NCI-H748 (cell line): Measurements from ENCODE around the gene WNT3A.
"Not testable (repeated sequence)": the region's sequence is repeated elsewhere in the genome, so short reads cannot be mapped to it uniquely, and the experiment has no call there.

Experiments used
- DNase-seq: peaks from one replicate; lab custom pipeline; 2025; ENCODE audit not compliant: unreplicated experiment; lab: John Stamatoyannopoulos, UW

The WNT3A gene

DNA sequence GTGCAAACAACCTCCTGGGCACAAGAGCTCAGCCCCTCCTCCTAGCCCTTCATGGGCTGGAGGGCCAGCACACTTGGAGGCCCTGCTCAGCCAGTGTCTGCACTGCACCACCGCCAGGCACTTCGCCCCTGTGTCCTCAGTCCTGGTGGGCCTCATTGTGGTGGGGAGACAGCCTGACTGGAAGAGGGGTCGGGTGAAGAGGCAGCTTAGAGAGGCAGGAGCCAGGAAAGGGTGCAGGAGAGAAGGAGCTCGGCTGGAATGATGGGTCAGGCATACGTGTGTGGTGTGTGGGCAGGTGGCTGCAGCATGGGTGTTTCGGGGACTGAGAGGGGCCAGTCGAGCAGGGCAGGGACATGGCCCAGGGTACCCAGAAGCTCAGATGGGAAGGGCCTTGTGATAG lies 4.1 kb downstream of the WNT3A start:
- DNase-seq, result no peak

GRCh38 chr1:228011721-228012311 lies 5.0 kb downstream of the WNT3A start:
- no peak for DNase-seq

DNA sequence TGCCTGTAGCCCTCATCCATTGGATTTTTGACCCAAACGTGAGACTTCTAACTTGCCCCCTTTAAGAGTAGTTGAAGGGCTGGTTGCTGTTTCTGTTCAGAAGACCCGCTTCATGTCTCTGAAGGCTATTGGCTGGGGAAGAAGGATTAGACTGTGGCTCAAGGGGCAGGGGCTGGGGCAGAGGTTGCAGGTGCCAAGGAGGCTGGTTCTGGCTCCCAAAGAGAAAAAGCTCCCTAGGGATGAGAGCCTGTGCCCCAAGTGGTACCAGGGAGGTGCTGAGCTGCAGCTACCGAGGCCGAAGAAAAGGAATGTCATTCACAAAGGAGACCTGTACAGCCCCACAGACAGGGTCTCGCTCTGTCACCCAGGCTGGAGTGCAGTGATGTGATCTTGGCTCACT lies 5.8 kb downstream of the WNT3A start:
- no peak for DNase-seq

GRCh38 chr1:228013131-228013934 lies 6.5 kb downstream of the WNT3A start:
- DNase-seq, result no peak

DNA sequence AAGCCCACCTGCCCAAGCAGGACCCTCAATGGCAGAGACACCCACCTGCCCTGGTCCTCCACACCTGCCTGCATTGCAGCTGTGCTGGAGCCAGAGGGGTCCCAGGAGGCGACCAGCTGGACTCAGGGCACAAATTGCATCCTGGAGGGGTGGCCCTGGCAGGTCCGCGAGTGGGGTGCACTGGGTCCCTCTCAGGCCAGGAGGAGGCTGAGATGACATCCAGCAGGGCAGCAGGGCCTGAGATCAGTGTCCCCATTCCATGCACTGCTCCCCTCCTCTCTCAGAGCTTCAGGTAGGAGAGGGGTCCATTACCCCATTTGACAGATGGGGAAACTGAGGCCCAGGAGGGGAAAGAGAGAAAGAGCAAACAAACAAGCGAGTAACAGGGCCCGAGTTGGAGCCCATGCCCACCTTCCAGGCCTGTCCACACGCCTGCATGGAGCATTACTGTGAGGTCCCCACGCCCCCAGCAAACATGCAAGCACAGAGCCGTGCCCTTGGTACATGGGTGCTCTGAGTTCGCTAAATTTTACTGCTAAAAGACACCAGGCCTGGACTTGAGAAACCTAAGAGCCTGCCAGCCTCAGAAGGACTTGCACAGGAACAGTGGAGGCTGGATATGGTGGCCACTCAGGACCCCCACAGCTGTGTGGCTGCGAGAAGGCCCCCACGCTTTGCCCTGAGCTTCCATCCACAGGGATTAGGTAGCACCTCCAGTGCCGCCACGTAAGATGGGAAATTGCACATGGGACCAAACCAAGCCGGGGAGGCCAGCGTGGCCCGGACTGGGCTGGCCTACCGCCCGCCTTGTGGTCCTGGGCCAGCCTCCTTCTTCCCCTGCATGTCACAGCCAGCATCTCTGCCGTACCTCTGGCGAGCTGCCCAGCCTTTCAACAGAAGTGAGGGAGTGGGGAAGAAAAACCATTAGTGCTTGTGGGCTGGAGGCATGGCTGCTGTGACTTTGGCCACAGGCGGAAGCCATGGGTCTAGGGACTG lies 7.4 kb downstream of the WNT3A start:
- no peak for DNase-seq

DNA sequence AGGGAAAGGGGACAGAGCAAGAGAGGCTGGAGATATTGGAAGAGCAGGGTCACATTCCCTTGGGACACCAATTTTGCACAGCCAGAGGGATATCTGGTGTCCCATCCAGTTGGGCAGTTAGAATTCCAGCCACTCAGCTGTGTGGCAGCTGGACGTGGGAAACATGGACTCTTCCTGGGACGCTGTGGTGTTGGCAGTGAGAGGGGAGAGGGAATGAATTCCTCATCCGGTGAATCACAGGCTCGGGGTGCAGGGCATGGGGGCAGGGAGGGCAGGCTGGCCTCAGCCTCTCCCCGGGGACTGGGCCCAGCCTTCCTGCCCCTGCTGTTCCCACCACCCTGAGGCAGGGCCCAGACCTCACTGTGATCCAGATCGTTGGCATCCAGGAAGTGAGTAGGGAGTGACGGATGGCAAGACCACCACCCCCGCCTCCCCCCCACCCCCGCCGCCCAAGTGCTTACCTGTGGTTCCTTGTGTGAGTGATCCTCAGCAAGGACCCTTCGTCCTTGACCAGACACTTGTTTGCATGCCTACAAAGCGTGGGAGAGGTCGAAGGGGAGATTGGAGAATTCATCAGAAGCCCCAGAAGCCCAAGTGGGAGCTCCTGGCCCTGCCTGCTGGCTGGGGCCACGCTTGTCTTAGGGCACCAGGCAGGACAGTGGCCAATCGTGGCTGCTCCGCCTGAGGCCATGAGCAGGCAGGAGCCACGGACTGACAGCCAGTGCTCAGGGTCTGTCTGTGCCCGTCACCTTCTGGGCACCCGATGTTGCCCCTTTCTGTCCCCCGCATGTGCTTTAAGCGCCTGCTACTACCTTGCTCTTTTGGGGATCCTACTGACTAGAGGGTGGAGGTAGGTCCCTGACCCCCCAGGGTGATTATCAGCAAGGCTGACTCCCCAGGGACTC lies 8.7 kb downstream of the WNT3A start:
- no peak for DNase-seq

DNA sequence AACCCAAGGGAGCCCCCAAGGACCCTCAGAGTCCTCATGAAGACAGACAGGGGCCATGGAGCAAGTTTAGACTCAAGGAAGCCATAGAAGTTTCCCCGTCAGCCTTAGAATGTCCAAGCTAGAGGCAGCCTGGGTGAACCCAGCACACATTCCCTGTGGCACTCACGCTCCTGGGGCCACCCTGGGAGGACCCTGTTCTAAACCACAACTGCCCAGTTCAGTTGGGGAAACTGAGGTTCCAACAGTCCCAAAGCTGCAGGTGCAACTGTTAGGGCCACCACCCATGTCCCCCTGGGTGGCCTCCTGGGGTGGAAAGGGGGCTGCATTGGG lies 9.3 kb downstream of the WNT3A start:
- no peak for DNase-seq

DNA sequence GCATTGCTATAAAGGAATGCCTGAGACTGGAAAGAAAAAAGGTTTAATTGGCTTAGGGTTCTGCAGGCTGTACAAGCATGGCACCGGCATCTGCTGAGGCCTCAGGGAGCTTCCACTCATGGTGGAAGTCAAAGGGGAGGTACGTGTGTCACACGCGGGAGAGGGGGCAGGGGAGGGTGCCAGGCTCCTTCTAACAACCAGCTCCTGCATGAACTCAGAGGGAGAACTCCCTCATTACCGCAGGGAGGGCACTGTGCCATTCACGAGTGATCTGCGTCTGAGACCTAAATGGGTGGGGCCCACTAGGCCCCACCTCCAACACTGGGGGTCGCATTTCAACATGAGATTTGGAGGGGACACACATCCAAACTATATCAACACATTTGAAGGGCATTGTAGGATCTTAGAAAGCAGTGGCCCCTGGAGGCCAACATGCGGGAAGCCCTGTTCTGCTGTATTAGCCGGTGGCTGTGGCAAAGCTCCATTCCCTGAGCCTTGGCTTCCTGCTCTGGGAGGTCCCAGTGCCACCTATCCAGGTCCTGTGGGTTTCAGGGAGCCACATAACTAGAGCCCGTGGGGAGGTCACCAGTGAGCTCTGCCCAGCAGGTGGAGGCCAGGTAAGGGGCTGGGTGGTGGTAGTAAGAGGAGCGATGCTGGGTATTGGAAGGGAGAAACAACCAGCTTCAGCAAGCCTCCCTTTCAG lies 10.0 kb downstream of the WNT3A start:
- DNase-seq, result no peak

DNA sequence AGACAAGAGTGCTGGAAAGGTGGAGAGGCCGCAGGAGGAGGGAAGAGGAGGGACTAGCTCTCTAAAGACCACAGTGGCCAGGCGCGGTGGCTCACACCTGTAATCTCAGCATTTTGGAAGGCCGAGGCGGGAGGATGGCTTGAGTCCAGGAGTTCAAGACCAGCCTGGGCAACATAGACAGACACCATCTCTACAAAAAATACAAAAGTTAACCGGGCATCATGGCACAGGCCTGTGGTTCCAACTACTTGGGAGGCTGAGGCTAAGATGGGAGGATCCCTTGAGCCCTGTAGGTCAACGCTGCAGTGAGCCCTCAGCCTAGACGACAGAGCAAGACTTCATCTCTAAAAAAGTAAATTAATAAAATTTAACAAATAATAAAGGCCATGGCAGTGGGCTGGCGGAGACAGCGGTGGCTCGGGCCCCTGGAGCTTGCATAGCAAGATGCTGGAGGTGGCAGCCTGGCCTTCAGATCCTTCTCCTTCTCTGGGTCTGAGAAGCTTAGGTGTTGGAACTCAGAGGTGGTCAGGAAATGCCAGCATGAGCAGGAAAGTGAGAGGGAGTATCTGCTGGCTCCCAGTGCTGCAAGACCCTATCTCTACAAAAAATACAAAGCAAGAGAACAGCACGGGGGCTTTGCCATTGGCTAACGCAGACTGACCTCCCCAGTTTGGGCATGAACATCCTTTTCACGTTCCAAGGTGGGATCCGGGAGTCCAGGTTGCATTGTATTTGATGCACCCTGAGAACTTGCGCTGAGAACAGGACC lies 10.7 kb downstream of the WNT3A start:
- no peak for DNase-seq

- DNase-seq, result no peak
Measured at GRCh38 chr1:228018125-228018398, 11.3 kb downstream of the WNT3A start.

GRCh38 chr1:228018961-228019721 lies 12.3 kb downstream of the WNT3A start:
- no peak for DNase-seq

DNA sequence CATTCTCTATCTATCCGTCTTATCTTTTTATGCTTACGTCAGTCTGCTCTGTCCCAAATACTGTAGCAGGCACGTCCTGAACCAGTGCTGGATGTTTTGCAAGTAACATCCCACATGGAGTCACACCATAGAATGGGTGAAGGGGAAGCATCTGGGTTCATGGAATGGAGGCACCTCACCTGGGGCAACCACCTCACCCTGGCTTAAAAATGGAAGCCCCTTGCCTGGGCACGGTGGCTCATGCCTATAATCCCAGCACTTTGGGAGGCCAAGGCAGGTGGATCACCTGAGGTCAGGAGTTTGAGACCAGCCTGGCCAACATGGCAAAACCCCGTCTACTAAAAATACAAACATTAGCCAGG lies 12.9 kb downstream of the WNT3A start:
- not testable (repeated sequence) for DNase-seq

- DNase-seq, result no peak
Measured at GRCh38 chr1:228020686-228021354, 14.0 kb downstream of the WNT3A start.

DNA sequence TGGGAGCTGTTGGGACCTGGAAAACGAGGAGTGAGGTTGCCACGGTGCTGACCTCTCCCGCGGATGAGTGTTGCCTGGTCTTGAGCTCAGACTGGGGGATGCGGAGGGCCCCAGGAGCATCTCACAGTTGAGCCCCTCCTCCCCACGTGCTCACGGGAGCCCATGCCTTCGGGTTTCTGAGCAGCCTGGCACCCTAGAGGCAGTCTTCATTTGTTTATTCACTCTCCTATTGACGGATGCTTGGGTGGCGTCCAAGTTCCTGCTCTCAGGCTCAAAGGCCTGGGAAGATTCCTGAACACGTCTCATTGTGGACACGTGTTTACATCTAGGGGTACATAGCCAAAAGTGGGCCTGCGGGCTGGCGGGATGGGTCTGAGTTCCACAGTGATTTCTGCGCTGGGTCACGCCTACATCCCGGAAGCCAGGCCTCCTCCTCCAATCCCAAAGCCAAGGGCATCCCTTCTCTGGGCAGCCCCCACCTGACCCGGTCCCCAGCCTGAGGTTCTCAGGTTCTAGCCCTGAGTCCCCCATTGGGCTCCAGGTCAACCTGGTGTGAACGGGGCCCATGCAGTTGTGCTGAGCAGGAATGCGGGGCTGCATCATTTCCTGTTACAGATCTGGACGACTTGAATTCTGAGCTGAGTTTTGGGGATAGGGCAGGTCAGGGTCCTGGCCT lies 14.7 kb downstream of the WNT3A start:
- DNase-seq, result no peak

DNA sequence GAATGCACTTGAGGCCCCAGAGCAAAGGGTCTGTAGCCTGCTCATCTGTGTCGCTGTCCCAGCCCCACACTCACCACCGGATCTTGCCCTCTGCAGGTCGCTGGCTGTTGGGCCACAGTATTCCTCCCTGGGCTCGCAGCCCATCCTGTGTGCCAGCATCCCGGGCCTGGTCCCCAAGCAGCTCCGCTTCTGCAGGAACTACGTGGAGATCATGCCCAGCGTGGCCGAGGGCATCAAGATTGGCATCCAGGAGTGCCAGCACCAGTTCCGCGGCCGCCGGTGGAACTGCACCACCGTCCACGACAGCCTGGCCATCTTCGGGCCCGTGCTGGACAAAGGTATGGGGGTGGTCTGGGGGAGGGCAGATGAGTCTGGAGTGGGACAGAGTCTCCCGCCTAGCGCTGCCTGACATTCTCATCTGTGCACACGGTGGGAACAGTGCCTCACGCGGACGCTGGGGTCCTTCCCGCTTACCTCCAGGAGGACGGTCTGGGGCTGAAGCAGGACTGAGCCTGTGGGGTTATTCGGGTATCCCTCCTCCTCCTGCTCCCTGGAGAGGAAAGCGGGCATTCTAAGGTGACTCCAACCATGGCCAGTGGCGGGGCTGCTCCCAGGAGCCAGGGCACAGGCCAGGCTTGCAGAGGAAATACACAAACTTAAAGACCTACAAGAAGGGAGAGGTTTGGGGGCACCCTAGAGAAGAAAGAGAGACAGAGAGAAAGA lies 15.9 kb downstream of the WNT3A start:
- no peak for DNase-seq

DNA sequence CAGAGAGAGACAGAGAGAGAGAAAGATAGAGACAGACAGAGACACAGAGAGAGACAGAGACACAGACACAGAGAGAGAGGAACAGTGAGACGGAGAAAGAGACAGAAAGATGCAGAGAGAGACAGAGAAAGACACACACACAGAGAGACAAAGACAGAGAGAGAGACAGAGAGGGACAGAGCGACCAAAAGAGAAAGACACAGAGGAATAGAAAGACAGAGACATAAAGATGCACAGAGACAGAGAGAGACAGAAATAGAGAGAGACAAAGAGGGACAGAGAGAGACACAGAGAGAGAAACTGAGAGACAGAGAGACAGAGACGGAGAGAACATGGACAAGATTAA lies 16.5 kb downstream of the WNT3A start:
- no peak for DNase-seq

GRCh38 chr1:228029281-228029680 lies 22.5 kb downstream of the WNT3A start:
- no peak for DNase-seq
